ENCODE results near the gene GPR162.

- TF ChIP-seq POLR2A (IDR thresholded peaks at IDR 0.05), result no peak
- TF ChIP-seq CTCF (IDR thresholded peaks at IDR 0.05), result no peak
- TF ChIP-seq POLR2AphosphoS5 (IDR thresholded peaks at IDR 0.05), result no peak
These were observed 3.9 kb upstream of the GPR162 start for GRCh38 chr12:6817662-6818157.

All from sigmoid colon (tissue), 4 donors.